Pons (tissue), 1 donor: ENCODE data around the gene STAM2.
"Not testable (repeated sequence)": the region's sequence is repeated elsewhere in the genome, so short reads cannot be mapped to it uniquely, and the experiment has no call there.

ENCODE experiments used
- DNase-seq: peaks from one replicate; pipeline ENCODE4 v3.0.0-alpha.2; 2016; ENCODE audit warnings: low spot score

The STAM2 gene

GRCh38 chr2:152175368-152176112, at the start of gene STAM2:
Gene STAM2, minus strand, starts transcription at chr2:152175763. Its CDS starts 121 bp downstream, at chr2:152175642.
- peak; percentile 90 for DNase-seq

GRCh38 chr2:152223977-152224376, 48.4 kb upstream of the STAM2 start:
- DNase-seq, result peak; percentile 16

- peak; percentile 76 for DNase-seq
Observed at GRCh38 chr2:152222975-152223637, 47.5 kb upstream of the STAM2 start.

- DNase-seq, result peak; percentile 78
Observed at GRCh38 chr2:152221839-152222238, 46.3 kb upstream of the STAM2 start.

- DNase-seq, result no peak
Observed at GRCh38 chr2:152219077-152219828, 43.7 kb upstream of the STAM2 start.

- DNase-seq, result no peak
Observed at GRCh38 chr2:152201466-152201830, 25.9 kb upstream of the STAM2 start.

GRCh38 chr2:152200565-152201465, 25.3 kb upstream of the STAM2 start:
- DNase-seq, result peak; percentile 16

GRCh38 chr2:152200101-152200500, 24.5 kb upstream of the STAM2 start:
- no peak for DNase-seq

- DNase-seq, result no peak
Observed at GRCh38 chr2:152198499-152198898, 22.9 kb upstream of the STAM2 start.

- not testable (repeated sequence) for DNase-seq
Observed at GRCh38 chr2:152197508-152198284, 22.1 kb upstream of the STAM2 start.

GRCh38 chr2:152189622-152190495, 14.3 kb upstream of the STAM2 start:
- DNase-seq, result peak; percentile 92

- not testable (repeated sequence) for DNase-seq
Observed at GRCh38 chr2:152186808-152187207, 11.2 kb upstream of the STAM2 start.

GRCh38 chr2:152186262-152186661, 10.7 kb upstream of the STAM2 start:
- no peak for DNase-seq

- DNase-seq, result no peak
Observed at GRCh38 chr2:152183401-152184073, 8.0 kb upstream of the STAM2 start.

GRCh38 chr2:152177667-152178066, 2.1 kb upstream of the STAM2 start:
- not testable (repeated sequence) for DNase-seq

GRCh38 chr2:152176113-152176714, 651 bp upstream of the STAM2 start:
- DNase-seq, result no peak

- peak; percentile 31 for DNase-seq
Observed at GRCh38 chr2:152175012-152175367, 573 bp downstream of the STAM2 start.

- DNase-seq, result no peak
Observed at GRCh38 chr2:152174574-152174973, 989 bp downstream of the STAM2 start.

GRCh38 chr2:152173831-152174230, 1.7 kb downstream of the STAM2 start:
- DNase-seq, result no peak
